HG02870 (cell line): ENCODE results near the gene SCAP.

Source experiments
- ATAC-seq: cut with Tn5 transposase; IDR thresholded peaks from one replicate; pipeline ENCODE4 v1.9.1; 2021; ENCODE audit warnings: mild to moderate bottlenecking, moderate library complexity; ENCODE audit not compliant: unreplicated experiment

SCAP gene

GRCh38 chr3:47366833-47367232 lies 108.9 kb downstream of the SCAP start:
- ATAC-seq: no peak

DNA sequence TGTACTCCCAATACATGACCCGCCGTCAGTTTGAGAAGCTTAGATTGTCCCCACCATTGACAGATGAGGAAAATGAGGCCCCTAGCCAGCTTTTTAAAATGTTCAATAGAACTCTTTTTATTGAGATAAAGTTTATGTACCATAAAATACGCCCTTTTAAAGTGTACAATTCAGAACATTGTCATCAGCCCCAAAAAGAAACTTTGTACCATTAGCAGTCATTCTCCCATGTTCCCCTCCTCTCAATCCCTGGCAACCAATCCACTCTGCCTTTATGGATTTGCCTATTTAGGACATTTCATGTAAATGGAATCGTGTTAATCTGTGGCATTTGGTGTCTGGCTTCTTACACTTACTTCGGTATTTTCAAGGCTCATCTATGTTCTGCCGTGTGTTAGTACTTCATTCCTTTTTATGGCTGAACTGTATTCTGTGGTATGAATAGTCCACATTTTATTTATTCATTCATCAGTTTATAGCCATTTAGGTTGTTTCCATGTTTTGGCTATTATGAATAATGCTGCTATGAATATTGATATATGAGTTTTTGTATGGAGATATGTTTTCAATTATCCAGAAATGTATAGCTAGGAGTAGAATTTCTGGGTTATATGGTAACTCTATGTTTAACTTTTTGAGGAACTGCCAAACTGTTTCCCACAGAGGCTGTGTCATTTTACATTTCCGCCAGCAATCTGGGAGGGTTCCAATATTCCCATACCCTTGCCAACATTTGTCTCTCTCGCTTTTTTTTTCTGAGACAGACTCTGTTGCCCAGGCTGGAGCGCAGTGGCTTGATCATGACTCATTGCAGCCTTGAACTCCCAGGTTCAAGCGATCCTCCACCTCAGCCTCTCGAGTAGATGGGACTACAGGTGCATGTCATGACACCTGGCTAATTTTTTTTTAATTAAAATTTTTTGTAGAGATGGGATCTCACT lies 110.3 kb downstream of the SCAP start:
- no peak for ATAC-seq
